Ishikawa (cell line): ENCODE measurements around the gene FBL.
A peak's percentile ranks its signal among the peaks of the same experiment; 100 is the strongest.

ENCODE experiments used
- CEBPB ChIP-seq: IDR thresholded peaks from 2 replicates; pipeline ENCODE4 v1.6.1; 2012
- CREB1 ChIP-seq: IDR thresholded peaks from 2 replicates; pipeline ENCODE4 v1.6.1; 2012; ENCODE audit warnings: low read depth
- EGR1 ChIP-seq: IDR thresholded peaks from 2 replicates; pipeline ENCODE4 v1.6.1; 2012
- EP300 ChIP-seq: IDR thresholded peaks from 2 replicates; pipeline ENCODE4 v1.6.1; 2012; ENCODE audit warnings: borderline replicate concordance
- FOXM1 ChIP-seq: IDR thresholded peaks from 2 replicates; pipeline ENCODE4 v1.6.1; 2012; ENCODE audit warnings: low read depth, borderline replicate concordance
- NFIC ChIP-seq: IDR thresholded peaks from 2 replicates; pipeline ENCODE4 v1.6.1; 2012
- RAD21 ChIP-seq: IDR thresholded peaks from 2 replicates; pipeline ENCODE4 v1.6.1; 2012; ENCODE audit warnings: low read depth
- TAF1 ChIP-seq: IDR thresholded peaks from 2 replicates; pipeline ENCODE4 v1.6.1; 2012; ENCODE audit warnings: low read depth, mild to moderate bottlenecking
- TCF12 ChIP-seq: IDR thresholded peaks from 2 replicates; pipeline ENCODE4 v1.6.1; 2012; ENCODE audit warnings: low read depth
- TEAD4 ChIP-seq: IDR thresholded peaks from 2 replicates; pipeline ENCODE4 v1.6.1; 2012
- YY1 ChIP-seq: IDR thresholded peaks from 2 replicates; pipeline ENCODE4 v1.6.1; 2012; ENCODE audit warnings: low read depth
- ZBTB7A ChIP-seq: IDR thresholded peaks from 2 replicates; pipeline ENCODE4 v1.6.1; 2012; ENCODE audit warnings: low read depth
- TF ChIP-seq, protein P1 (sequence below): IDR thresholded peaks from 2 replicates; pipeline ENCODE4 v1.6.1; 2012
- TF ChIP-seq, protein P2 (sequence below): IDR thresholded peaks from 2 replicates; pipeline ENCODE4 v1.6.1; 2012
- TF ChIP-seq, protein P3 (sequence below): IDR thresholded peaks from 2 replicates; pipeline ENCODE4 v1.6.1; 2012; ENCODE audit warnings: low read depth, mild to moderate bottlenecking

Gene FBL

DNA sequence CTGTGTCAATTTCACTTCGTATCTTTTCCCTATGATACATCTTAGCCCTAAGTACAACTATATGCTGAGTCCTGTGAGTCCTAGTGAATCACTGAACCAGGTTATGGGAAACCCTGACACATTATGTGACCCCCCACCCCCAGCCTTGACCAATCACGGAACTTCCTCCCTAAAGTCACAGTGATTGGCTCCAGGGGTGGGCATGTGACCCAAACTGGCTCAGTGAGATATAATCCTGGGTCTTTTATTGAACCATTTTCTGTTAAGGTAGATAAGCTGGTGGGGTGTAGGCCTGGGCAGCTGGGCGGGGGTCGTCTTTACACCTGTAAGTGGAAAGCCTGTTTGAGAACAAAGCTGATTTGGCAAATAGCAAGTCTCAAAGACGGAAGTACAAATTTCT, 19.8 kb upstream of the FBL start:
- TF ChIP-seq EGR1 (no peak), CREB1 (no peak), YY1 (no peak), CEBPB (no peak), TEAD4 (no peak)
- TF ChIP-seq, protein P1, sequence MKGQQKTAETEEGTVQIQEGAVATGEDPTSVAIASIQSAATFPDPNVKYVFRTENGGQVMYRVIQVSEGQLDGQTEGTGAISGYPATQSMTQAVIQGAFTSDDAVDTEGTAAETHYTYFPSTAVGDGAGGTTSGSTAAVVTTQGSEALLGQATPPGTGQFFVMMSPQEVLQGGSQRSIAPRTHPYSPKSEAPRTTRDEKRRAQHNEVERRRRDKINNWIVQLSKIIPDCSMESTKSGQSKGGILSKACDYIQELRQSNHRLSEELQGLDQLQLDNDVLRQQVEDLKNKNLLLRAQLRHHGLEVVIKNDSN, result peak; percentile 59
- TF ChIP-seq, protein P2, sequence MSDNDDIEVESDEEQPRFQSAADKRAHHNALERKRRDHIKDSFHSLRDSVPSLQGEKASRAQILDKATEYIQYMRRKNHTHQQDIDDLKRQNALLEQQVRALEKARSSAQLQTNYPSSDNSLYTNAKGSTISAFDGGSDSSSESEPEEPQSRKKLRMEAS, result no peak

DNA sequence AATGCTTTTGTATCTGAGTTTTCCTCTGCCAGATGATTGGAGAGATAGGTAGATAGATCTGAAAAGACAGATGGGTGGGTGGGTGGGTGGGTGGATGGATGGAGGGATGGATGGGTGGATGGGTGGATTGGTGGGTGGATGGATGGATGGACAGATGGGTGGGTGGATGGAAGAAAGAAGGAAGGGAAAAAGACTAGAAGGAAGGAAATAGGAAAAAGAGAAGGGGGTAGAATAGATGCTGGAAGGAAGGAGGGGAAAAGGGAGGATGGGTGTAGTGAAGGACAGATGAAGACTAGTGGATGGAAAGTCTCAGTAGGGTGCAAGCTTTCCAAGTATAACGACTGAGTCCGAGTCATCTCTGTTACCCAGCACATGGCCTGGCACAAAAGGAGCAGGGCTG, 19.0 kb upstream of the FBL start:
- TF ChIP-seq RAD21 (no peak), ZBTB7A (no peak), TCF12 (no peak), EGR1 (no peak), TEAD4 (no peak), YY1 (no peak), CREB1 (no peak), FOXM1 (no peak), EP300 (no peak), TAF1 (no peak), NFIC (no peak), CEBPB (no peak)
- TF ChIP-seq, protein P3, sequence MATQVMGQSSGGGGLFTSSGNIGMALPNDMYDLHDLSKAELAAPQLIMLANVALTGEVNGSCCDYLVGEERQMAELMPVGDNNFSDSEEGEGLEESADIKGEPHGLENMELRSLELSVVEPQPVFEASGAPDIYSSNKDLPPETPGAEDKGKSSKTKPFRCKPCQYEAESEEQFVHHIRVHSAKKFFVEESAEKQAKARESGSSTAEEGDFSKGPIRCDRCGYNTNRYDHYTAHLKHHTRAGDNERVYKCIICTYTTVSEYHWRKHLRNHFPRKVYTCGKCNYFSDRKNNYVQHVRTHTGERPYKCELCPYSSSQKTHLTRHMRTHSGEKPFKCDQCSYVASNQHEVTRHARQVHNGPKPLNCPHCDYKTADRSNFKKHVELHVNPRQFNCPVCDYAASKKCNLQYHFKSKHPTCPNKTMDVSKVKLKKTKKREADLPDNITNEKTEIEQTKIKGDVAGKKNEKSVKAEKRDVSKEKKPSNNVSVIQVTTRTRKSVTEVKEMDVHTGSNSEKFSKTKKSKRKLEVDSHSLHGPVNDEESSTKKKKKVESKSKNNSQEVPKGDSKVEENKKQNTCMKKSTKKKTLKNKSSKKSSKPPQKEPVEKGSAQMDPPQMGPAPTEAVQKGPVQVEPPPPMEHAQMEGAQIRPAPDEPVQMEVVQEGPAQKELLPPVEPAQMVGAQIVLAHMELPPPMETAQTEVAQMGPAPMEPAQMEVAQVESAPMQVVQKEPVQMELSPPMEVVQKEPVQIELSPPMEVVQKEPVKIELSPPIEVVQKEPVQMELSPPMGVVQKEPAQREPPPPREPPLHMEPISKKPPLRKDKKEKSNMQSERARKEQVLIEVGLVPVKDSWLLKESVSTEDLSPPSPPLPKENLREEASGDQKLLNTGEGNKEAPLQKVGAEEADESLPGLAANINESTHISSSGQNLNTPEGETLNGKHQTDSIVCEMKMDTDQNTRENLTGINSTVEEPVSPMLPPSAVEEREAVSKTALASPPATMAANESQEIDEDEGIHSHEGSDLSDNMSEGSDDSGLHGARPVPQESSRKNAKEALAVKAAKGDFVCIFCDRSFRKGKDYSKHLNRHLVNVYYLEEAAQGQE, result no peak
- TF ChIP-seq, protein P2, result no peak
- TF ChIP-seq, protein P1, result no peak

DNA sequence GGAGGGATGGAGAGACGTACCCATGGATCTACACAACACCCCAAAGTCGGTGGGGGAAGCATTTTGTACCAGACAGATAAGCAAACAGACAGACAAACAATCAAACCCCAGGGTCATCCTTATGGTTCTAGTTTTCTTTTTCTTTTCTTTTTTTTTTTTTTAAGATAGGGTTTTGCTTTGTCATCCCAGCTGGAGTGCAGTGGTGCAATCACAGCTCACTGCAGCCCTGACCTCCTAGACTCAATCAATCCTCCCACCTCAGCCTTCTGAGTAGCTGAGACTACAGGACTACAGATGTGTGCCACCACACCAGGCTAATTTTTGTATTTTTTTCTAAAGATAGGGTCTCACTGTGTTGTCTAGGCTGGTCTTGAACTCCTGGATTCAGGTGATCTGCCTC, 17.9 kb upstream of the FBL start:
- TF ChIP-seq EGR1, result no peak
- TF ChIP-seq NFIC, result no peak
- TF ChIP-seq, protein P3, result no peak
- no peak for TF ChIP-seq TCF12
- TF ChIP-seq EP300, result no peak
- TF ChIP-seq, protein P2, result no peak
- no peak for TF ChIP-seq CEBPB
- no peak for TF ChIP-seq ZBTB7A
- no peak for TF ChIP-seq TEAD4
- TF ChIP-seq CREB1, result no peak
- no peak for TF ChIP-seq FOXM1
- TF ChIP-seq TAF1, result no peak
- no peak for TF ChIP-seq YY1
- TF ChIP-seq RAD21, result no peak
- TF ChIP-seq, protein P1, result no peak

DNA sequence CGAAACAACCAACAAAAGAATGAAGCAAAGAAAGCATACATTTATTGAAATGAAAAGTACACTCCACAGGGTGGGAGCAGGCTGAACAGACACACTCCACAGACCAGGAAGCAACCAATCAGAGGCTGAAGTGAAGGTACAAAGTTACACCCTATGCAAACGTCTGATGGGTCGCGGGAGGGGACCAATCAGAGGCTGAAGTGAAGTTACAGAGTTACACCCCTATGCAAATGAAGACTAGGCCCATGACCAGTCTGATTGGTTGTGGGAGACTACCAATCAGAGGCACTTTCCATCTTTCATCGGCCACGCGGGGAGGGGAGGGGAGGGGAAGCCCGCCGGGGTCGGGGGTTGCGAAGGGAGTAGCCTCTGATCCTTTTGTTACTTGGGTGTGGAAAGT, 12.4 kb upstream of the FBL start:
- TF ChIP-seq CREB1 (no peak), NFIC (no peak), EGR1 (no peak), ZBTB7A (no peak), TCF12 (no peak)
- TF ChIP-seq, protein P1, result no peak

DNA sequence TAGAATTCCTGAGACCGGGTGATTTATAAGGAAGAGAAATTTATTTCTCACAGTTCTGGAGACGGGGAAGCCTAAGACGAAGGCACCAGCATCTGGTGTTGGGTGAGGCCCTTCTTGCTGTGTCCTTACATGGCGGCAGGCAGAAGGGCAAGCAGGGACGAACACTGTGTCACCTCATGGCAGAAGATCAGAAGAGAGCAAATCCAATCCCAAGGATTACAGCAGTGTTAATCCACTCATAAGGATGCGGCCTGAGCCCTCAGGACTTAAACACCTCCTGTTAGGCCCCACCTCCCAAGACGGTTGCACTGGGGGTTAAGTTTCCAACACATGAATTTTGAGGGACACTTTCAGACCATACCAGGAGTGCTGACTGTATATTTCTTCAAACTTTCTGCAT, 6.7 kb upstream of the FBL start:
- TF ChIP-seq TEAD4 (no peak), CREB1 (no peak), CEBPB (no peak), NFIC (no peak), EGR1 (no peak), ZBTB7A (no peak), EP300 (no peak), FOXM1 (no peak), TAF1 (no peak), RAD21 (no peak), YY1 (no peak)
- TF ChIP-seq, protein P1, result no peak
- TF ChIP-seq, protein P3, result no peak
- TF ChIP-seq, protein P2, result no peak
